ENCODE measurements around the gene LHX4. TPM values are rescaled to one million over a fixed set of nuclear protein-coding genes. Genes with fewer than 3 reads are reported as not detected.

LHX4 gene
- total RNA-seq, 3 donors from 2014 or later: 0.41 to 2.5 (median 0.89) TPM

DNA sequence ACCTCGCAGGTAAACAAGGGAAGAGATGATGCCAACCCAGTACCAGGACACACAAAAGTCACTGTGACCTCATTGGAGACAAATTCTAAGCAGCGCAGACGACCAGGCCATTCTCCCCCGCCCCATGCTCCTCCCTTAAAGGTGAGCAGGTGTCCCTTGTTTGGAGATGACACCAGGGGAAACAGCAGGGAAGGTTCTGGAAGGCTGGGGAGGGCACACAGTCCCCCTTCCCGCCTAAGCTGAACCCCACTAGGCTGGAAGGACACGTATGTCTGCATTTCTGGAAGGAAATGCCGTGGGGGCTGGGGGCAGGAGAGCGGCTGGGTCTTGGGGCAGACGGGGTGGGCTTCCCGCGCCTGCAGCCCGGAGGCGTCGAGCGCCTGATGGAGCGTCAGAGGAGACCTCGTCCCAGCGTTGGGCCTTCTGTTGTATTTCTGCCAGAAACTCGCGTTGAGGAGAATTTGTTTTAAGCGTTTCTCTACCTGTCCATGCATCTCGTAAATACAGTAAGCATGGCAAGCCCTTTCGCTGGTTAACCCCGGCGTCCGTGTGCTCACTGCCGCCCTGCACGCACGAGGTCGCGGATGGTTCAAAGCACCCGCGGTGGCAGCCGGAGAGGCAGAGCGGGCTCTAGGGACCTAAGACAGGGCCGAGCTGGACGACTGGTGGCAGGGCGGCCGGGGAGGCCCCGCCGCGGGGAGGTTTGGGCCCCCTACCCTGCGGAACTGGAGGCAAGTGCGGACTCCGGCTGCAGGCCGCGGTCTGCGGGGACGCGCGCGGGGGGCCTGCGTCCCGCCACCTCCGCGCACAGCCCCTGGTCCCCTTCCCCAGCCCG is 1.2 kb upstream of the LHX4 start:
- no peaks in the 10 kb centered on the region for H3K9me3 ChIP-seq
- ATAC-seq: peak; percentile 40
- no peaks in the 10 kb centered on the region for H3K36me3 ChIP-seq (ENCODE audit: low read depth)
- H3K4me3 ChIP-seq: no peak overlapping the region
- no peak for TF ChIP-seq CTCF (IDR thresholded peaks at IDR 0.05)
- intact Hi-C loops (cut with DNase I, micrococcal nuclease): no loop called here
- DNase-seq: peak in 1 of 3 donors; percentile 33
- H3K4me1 ChIP-seq (ENCODE audit: low read depth): peaks cover 27% of the 10 kb centered on the region

DNA sequence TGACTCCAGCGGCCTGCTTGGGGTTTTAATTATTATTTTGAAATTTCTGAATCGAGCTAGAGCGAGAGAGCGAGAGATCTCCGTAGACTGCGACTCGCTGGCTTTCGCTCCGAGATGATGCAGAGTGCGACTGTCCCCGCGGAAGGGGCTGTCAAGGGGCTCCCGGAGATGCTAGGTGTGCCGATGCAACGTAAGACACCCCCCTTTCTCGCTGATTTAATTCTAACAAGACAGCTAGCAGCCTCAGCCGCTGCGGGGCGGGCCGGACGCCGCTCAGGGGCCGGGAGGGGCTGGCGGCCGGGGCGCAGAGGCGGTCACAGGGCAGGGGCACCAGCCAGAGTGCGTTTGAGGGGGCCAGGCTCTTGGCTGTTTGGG is 339 bp downstream of the LHX4 start:
- H3K36me3 ChIP-seq (ENCODE audit: low read depth): no peaks in the 10 kb centered on the region
- DNase-seq: no peak
- H3K4me3 ChIP-seq: no peak overlapping the region
- TF ChIP-seq CTCF (IDR thresholded peaks at IDR 0.05): no peak
- no peak for ATAC-seq
- H3K4me1 ChIP-seq (ENCODE audit: low read depth): peaks cover 41% of the 10 kb centered on the region
- no peaks in the 10 kb centered on the region for H3K9me3 ChIP-seq
- intact Hi-C loops (cut with DNase I, micrococcal nuclease): no loop called here

DNA sequence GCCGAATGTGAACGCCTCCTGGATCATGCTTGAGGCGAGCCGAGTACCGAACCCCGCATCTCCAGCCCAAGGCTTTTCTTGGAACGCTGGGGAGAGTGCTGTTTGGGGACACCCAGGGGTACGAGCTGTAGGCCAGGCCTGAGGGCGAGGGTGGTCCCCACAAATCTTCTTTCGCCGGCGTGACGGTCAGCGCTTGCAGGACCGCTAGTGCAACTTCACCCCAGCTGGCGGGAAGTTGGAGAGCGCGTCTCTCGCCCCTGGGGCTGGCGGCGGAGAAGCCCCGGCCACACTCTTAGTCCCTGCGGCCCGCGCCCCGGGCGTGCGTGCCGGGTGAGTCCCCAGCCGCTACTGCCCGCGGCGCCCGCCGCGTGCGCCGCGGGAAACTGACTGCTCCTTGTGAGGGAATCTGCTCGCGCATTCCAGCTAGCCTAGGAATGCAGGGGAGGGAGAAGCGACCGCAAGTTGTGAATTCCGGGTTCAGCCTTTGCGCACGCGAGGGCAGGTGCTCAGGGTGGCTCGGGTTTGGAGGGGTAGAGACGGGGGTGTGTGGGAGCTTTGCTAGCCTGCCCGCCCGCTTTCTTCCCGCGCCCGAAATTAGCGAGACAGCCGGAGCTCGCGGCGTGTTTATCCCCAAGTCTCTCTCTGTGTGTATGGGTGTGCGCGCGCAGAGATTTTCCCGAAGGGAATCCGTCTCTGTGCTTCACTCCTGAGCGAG is 884 bp downstream of the LHX4 start:
- Histone ChIP-seq H3K4me1 (ENCODE audit: low read depth) (peaks cover 46% of the 10 kb centered on the region), H3K36me3 (ENCODE audit: low read depth) (no peaks in the 10 kb centered on the region), H3K4me3 (no peak overlapping the region), H3K9me3 (no peaks in the 10 kb centered on the region)
- ATAC-seq (no peak), DNase-seq (no peak)
- no peak for TF ChIP-seq CTCF (IDR thresholded peaks at IDR 0.05)
- intact Hi-C loops (cut with DNase I, micrococcal nuclease): no loop called here

GRCh38 chr1:180231506-180231921 is 1.4 kb downstream of the LHX4 start:
- Histone ChIP-seq H3K4me3 (no peak overlapping the region), H3K4me1 (ENCODE audit: low read depth) (peaks cover 48% of the 10 kb centered on the region), H3K9me3 (no peaks in the 10 kb centered on the region), H3K36me3 (ENCODE audit: low read depth) (no peaks in the 10 kb centered on the region)
- no peak for TF ChIP-seq CTCF (IDR thresholded peaks at IDR 0.05)
- ATAC-seq (peak; percentile 11), DNase-seq (peak in 2 of 3 donors; percentile 33 to 49)
- intact Hi-C loops (cut with DNase I, micrococcal nuclease): no loop called here

- H3K9me3 ChIP-seq: no peaks in the 10 kb centered on the region
- H3K4me3 ChIP-seq: no peak overlapping the region
- ATAC-seq: no peak
- TF ChIP-seq CTCF (IDR thresholded peaks at IDR 0.05): no peak
- H3K4me1 ChIP-seq (ENCODE audit: low read depth): peaks cover 48% of the 10 kb centered on the region
- no peak for DNase-seq
- intact Hi-C loops (cut with DNase I, micrococcal nuclease): no loop called here
- no peaks in the 10 kb centered on the region for H3K36me3 ChIP-seq (ENCODE audit: low read depth)
Observed at GRCh38 chr1:180231936-180232335, 1.9 kb downstream of the LHX4 start.
